HG03039 (cell line): ENCODE results near the gene CELF1.

ENCODE experiments used
- ATAC-seq: cut with Tn5 transposase; IDR thresholded peaks from one replicate; pipeline ENCODE4 v1.9.1; 2021; ENCODE audit warnings: mild to moderate bottlenecking, moderate library complexity; ENCODE audit not compliant: unreplicated experiment

The CELF1 gene

GRCh38 chr11:47512701-47513100 is 40.2 kb downstream of the CELF1 start:
- ATAC-seq: no peak

GRCh38 chr11:47511917-47512316 is 41.0 kb downstream of the CELF1 start:
- no peak for ATAC-seq

- ATAC-seq: no peak
Observed at GRCh38 chr11:47510209-47510608, 42.7 kb downstream of the CELF1 start.

GRCh38 chr11:47509077-47509536 is 43.8 kb downstream of the CELF1 start:
- no peak for ATAC-seq

GRCh38 chr11:47508240-47508957 is 44.5 kb downstream of the CELF1 start:
- ATAC-seq: no peak

- ATAC-seq: no peak
Observed at GRCh38 chr11:47507563-47508239, 45.2 kb downstream of the CELF1 start.

GRCh38 chr11:47506795-47507562 is 46.0 kb downstream of the CELF1 start:
- no peak for ATAC-seq

GRCh38 chr11:47506373-47506772 is 46.6 kb downstream of the CELF1 start:
- ATAC-seq: no peak

- ATAC-seq: no peak
Observed at GRCh38 chr11:47504910-47505309, 48.0 kb downstream of the CELF1 start.

- ATAC-seq: no peak
Observed at GRCh38 chr11:47503227-47503626, 49.7 kb downstream of the CELF1 start.

GRCh38 chr11:47502767-47503166 is 50.2 kb downstream of the CELF1 start:
- no peak for ATAC-seq

- no peak for ATAC-seq
Observed at GRCh38 chr11:47501101-47501500, 51.8 kb downstream of the CELF1 start.

- ATAC-seq: no peak
Observed at GRCh38 chr11:47500121-47500520, 52.8 kb downstream of the CELF1 start.

GRCh38 chr11:47499614-47500013 is 53.3 kb downstream of the CELF1 start:
- ATAC-seq: no peak

GRCh38 chr11:47499161-47499560 is 53.8 kb downstream of the CELF1 start:
- ATAC-seq: no peak

GRCh38 chr11:47498584-47499152 is 54.3 kb downstream of the CELF1 start:
- ATAC-seq: no peak

- ATAC-seq: no peak
Observed at GRCh38 chr11:47498149-47498548, 54.8 kb downstream of the CELF1 start.

GRCh38 chr11:47496808-47497207 is 56.1 kb downstream of the CELF1 start:
- ATAC-seq: no peak

- ATAC-seq: no peak
Observed at GRCh38 chr11:47495856-47496217, 57.1 kb downstream of the CELF1 start.

GRCh38 chr11:47495011-47495855 is 57.7 kb downstream of the CELF1 start:
- no peak for ATAC-seq

- ATAC-seq: no peak
Observed at GRCh38 chr11:47489395-47489755, 63.6 kb downstream of the CELF1 start.
